PC-3 (cell line): ENCODE measurements around the gene ROS1. TPM values are rescaled to one million over a fixed set of nuclear protein-coding genes. Genes with fewer than 3 reads are reported as not detected.

ENCODE experiments used
- ATAC-seq: fragments of 200-7000 bp; cut with Tn5 transposase; 2 replicates; pipeline ENCODE4 v1.9.1; 2020; ENCODE audit warnings: mild to moderate bottlenecking, moderate library complexity
- BruUV-seq: library from RNA; stranded (reverse); fragments of 400-500 nt; replicated peaks from 2 replicates; lab custom pipeline; 2021; lab: Mats Ljungman, UMichigan
- CTCF ChIA-PET: fragments of 300-600 bp; sonication (Branson Sonifier 250); formaldehyde crosslinking; loops from one replicate; lab custom pipeline; 2022; ENCODE audit warnings: antibody characterized with exemption; lab: Charles Lee
- POLR2A ChIA-PET: fragments of 300-600 bp; sonication (Branson Sonifier 250); formaldehyde crosslinking; loops from one replicate; lab custom pipeline; 2022; ENCODE audit warnings: antibody characterized with exemption; ENCODE audit not compliant: unreplicated experiment; lab: Charles Lee
- DNase-seq: peaks from one replicate; pipeline ENCODE4 v3.0.0-alpha.2; 2015
- H2AFZ ChIP-seq: fragments of 300-600 bp; sonication (generic); 2 replicates; pipeline ENCODE4 v1.6.0; 2016; ENCODE audit warnings: antibody characterized with exemption, low read length
- H3F3A ChIP-seq: fragments of 300-600 bp; sonication (generic); one replicate; pipeline ENCODE4 v1.6.0; 2017; ENCODE audit warnings: antibody characterized with exemption, low read length, control low read depth, mild to moderate bottlenecking; ENCODE audit not compliant: unreplicated experiment
- H3K27ac ChIP-seq: fragments of 300-600 bp; sonication (generic); 2 replicates; pipeline ENCODE4 v1.5.1; 2016; ENCODE audit warnings: mild to moderate bottlenecking, low read length
- H3K27me3 ChIP-seq: fragments of 300-600 bp; sonication (generic); 2 replicates; pipeline ENCODE4 v1.6.1; 2016; ENCODE audit warnings: low read length, mixed read lengths
- H3K36me3 ChIP-seq: fragments of 300-600 bp; sonication (generic); 2 replicates; pipeline ENCODE4 v1.6.1; 2016; ENCODE audit warnings: low read depth, mixed run types, low read length, mixed read lengths
- H3K4me1 ChIP-seq: fragments of 300-600 bp; sonication (generic); 2 replicates; pipeline ENCODE4 v1.5.1; 2016; ENCODE audit warnings: low read length; ENCODE audit not compliant: insufficient read depth
- H3K4me2 ChIP-seq: fragments of 300-600 bp; sonication (generic); 2 replicates; pipeline ENCODE4 v1.6.0; 2016; ENCODE audit warnings: low read length
- H3K4me3 ChIP-seq: fragments of 300-600 bp; sonication (generic); 2 replicates; pipeline ENCODE4 v1.5.1; 2016; ENCODE audit warnings: mild to moderate bottlenecking, low read length, mixed read lengths
- H3K79me2 ChIP-seq: fragments of 300-600 bp; sonication (generic); 2 replicates; pipeline ENCODE4 v1.6.1; 2017; ENCODE audit warnings: low read length, mixed read lengths
- H3K9ac ChIP-seq: fragments of 300-600 bp; sonication (generic); 2 replicates; pipeline ENCODE4 v1.6.0; 2016; ENCODE audit warnings: mild to moderate bottlenecking, low read length
- H3K9me2 ChIP-seq: fragments of 300-600 bp; sonication (generic); replicated peaks from 2 replicates; pipeline ENCODE4 v1.6.1; 2016; ENCODE audit warnings: mixed run types, low read length, mixed read lengths
- H3K9me3 ChIP-seq: fragments of 300-600 bp; sonication (generic); 2 replicates; pipeline ENCODE4 v1.6.1; 2016; ENCODE audit warnings: low read length, mixed read lengths
- H4K20me1 ChIP-seq: fragments of 300-600 bp; sonication (generic); 2 replicates; pipeline ENCODE4 v1.6.1; 2016; ENCODE audit warnings: low read length, mixed read lengths
- CTCF ChIP-seq: fragments of 300-600 bp; sonication (generic); conservative IDR thresholded peaks from 2 replicates; pipeline ENCODE4 v1.5.1; 2017; ENCODE audit warnings: antibody characterized with exemption, low read depth, mild to moderate bottlenecking, low read length
- EZH2 ChIP-seq: fragments of 300-600 bp; sonication (generic); IDR thresholded peaks from one replicate; pipeline ENCODE4 v1.6.1; 2017; ENCODE audit warnings: antibody characterized with exemption, mild to moderate bottlenecking, low read length; ENCODE audit not compliant: unreplicated experiment
- EZH2phosphoT487 ChIP-seq: fragments of 300-600 bp; sonication (generic); IDR thresholded peaks from 2 replicates; pipeline ENCODE4 v1.6.1; 2018; ENCODE audit warnings: mild to moderate bottlenecking, antibody characterized with exemption, low read length, borderline replicate concordance
- intact Hi-C: fragments of 100-400 bp; cut with micrococcal nuclease; formaldehyde crosslinking; loops from 2 replicates; pipeline ENCODE4 v1.9.0; 2023
- total RNA-seq: library from RNA; depleted of rRNA; stranded (reverse); fragments of >200 nt; gene quantifications from 2 replicates; pipeline ENCODE4 v1.2.3, GENCODE V29; 2014

The ROS1 gene
- total RNA-seq, 1 experiment from 2014 or later, result 0.07 TPM

GRCh38 chr6:117288083-117288715, 137.5 kb downstream of the ROS1 start:
- Histone ChIP-seq H3F3A (no peaks in the 10 kb centered on the region), H3K4me3 (no peak overlapping the region), H2AFZ (no peak overlapping the region), H3K9me2 (no peaks in the 10 kb centered on the region), H3K9ac (no peak overlapping the region), H3K27ac (no peak overlapping the region), H3K79me2 (no peaks in the 10 kb centered on the region), H3K9me3 (no peaks in the 10 kb centered on the region), H4K20me1 (no peaks in the 10 kb centered on the region), H3K4me1 (no peaks in the 10 kb centered on the region), H3K27me3 (no peaks in the 10 kb centered on the region), H3K4me2 (no peak overlapping the region), H3K36me3 (no peaks in the 10 kb centered on the region)
- ChIA-PET CTCF (no interaction called here), POLR2A (no interaction called here)
- no TSS peak for BruUV-seq
- no peak for DNase-seq
- no peak for ATAC-seq
- TF ChIP-seq CTCF, result no peak
- no peak for TF ChIP-seq EZH2
- intact Hi-C loops, result no loop called here

- Histone ChIP-seq H3K27ac (no peak overlapping the region), H3K36me3 (no peaks in the 10 kb centered on the region), H3K4me3 (no peak overlapping the region), H3K79me2 (no peaks in the 10 kb centered on the region), H4K20me1 (no peaks in the 10 kb centered on the region), H3K9me2 (no peaks in the 10 kb centered on the region), H2AFZ (no peak overlapping the region), H3K4me1 (no peaks in the 10 kb centered on the region), H3F3A (no peaks in the 10 kb centered on the region), H3K4me2 (no peak overlapping the region), H3K9me3 (no peaks in the 10 kb centered on the region), H3K9ac (no peak overlapping the region), H3K27me3 (peaks cover 17% of the 10 kb centered on the region)
- ATAC-seq (peak; percentile 55; the same call in 1 of the 2 replicates), DNase-seq (peak; percentile 55)
- BruUV-seq, result no TSS peak
- intact Hi-C loops, result loop anchor here (2.0 kb wide), 1 partner anchor 36 kb away; no protein-coding TSS in a partner anchor
- POLR2A ChIA-PET, result no interaction called here
- TF ChIP-seq CTCF, result peak; percentile 62
- TF ChIP-seq EZH2phosphoT487, result no peak
- no peak for TF ChIP-seq EZH2
- CTCF ChIA-PET, result no interaction called here
These were observed 144.8 kb downstream of the ROS1 start for GRCh38 chr6:117280922-117281321.

GRCh38 chr6:117276778-117277316, 148.9 kb downstream of the ROS1 start:
- H2AFZ ChIP-seq, result no peak overlapping the region
- H3K27ac ChIP-seq, result no peak overlapping the region
- DNase-seq (no peak), ATAC-seq (no peak)
- H3K9ac ChIP-seq, result no peak overlapping the region
- no peaks in the 10 kb centered on the region for H3K36me3 ChIP-seq
- no peak for TF ChIP-seq EZH2phosphoT487
- no peak for TF ChIP-seq EZH2
- no peak for TF ChIP-seq CTCF
- BruUV-seq, result no TSS peak
- no peaks in the 10 kb centered on the region for H3K4me1 ChIP-seq
- no peaks in the 10 kb centered on the region for H3K9me2 ChIP-seq
- H3K4me3 ChIP-seq, result no peak overlapping the region
- H3K9me3 ChIP-seq, result no peaks in the 10 kb centered on the region
- ChIA-PET CTCF (no interaction called here), POLR2A (no interaction called here)
- H3K79me2 ChIP-seq, result no peaks in the 10 kb centered on the region
- no peak overlapping the region for H3K4me2 ChIP-seq
- intact Hi-C loops, result no loop called here
- H3K27me3 ChIP-seq, result peaks cover 51% of the 10 kb centered on the region
- H4K20me1 ChIP-seq, result no peaks in the 10 kb centered on the region
- no peaks in the 10 kb centered on the region for H3F3A ChIP-seq
